Astrocyte (in vitro differentiated cells and primary cell): ENCODE results near the gene PHKG2.

Experiments
- EZH2 ChIP-seq: IDR thresholded peaks from 2 replicates; pipeline ENCODE4 v1.6.1; 2012; ENCODE audit warnings: mild to moderate bottlenecking, low read length, inconsistent platforms; ENCODE audit not compliant: insufficient read depth
- TF ChIP-seq, protein P1 (sequence below): IDR thresholded peaks from 2 replicates; pipeline ENCODE4 v1.5.1; 2011; ENCODE audit warnings: low read depth, mild to moderate bottlenecking, inconsistent platforms, low read length, moderate library complexity; ENCODE audit not compliant: insufficient read depth

DNA sequence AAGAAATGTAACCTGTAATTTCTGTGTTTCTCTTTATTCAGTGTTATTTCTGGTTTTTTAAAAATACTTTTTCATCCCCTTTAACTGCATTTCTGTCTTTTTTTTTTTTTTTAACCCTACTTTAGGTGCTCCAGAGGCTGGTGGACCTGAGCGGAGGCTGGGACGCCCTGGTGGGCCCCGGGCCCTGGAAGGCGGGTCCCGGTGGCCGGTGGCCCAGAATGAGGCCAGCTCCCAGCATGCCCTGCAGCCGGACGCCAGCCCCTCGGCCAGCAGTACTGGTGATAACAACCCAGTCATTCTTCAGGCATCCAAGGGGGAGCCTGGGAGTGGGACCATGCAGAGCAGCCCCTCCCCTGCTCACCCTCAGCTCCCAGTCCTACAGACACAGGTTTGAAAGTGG is 47.7 kb upstream of the PHKG2 start:
- no peak for TF ChIP-seq EZH2
- TF ChIP-seq, protein P1, sequence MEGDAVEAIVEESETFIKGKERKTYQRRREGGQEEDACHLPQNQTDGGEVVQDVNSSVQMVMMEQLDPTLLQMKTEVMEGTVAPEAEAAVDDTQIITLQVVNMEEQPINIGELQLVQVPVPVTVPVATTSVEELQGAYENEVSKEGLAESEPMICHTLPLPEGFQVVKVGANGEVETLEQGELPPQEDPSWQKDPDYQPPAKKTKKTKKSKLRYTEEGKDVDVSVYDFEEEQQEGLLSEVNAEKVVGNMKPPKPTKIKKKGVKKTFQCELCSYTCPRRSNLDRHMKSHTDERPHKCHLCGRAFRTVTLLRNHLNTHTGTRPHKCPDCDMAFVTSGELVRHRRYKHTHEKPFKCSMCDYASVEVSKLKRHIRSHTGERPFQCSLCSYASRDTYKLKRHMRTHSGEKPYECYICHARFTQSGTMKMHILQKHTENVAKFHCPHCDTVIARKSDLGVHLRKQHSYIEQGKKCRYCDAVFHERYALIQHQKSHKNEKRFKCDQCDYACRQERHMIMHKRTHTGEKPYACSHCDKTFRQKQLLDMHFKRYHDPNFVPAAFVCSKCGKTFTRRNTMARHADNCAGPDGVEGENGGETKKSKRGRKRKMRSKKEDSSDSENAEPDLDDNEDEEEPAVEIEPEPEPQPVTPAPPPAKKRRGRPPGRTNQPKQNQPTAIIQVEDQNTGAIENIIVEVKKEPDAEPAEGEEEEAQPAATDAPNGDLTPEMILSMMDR: no peak
